Measurements from ENCODE around the gene TMEM14B.

- no peak for TF ChIP-seq CTCF (IDR thresholded peaks at IDR 0.05; ENCODE audit: extremely low read depth in 1 of 2, insufficient read depth in 1 of 2, low read depth in 1 of 2, low read length in 2 of 2)
- TF ChIP-seq POLR2A (IDR thresholded peaks at IDR 0.05; ENCODE audit: low read depth, low read length): no peak
- TF ChIP-seq JUN (IDR thresholded peaks at IDR 0.05; ENCODE audit: borderline replicate concordance, insufficient read depth, insufficient read length, low read depth): no peak
- TF ChIP-seq EZH2 (IDR thresholded peaks at IDR 0.05; ENCODE audit: borderline replicate concordance, low read depth, low read length, severe bottlenecking): no peak
- no peak for TF ChIP-seq MYC (IDR thresholded peaks at IDR 0.05; ENCODE audit: low read depth, low read length)
- TF ChIP-seq GATA2 (IDR thresholded peaks at IDR 0.05; ENCODE audit: insufficient read depth, insufficient read length, low read depth, low read length): no peak
- TF ChIP-seq POLR2AphosphoS5 (IDR thresholded peaks at IDR 0.05; ENCODE audit: insufficient read depth, low read depth, low read length): no peak
- no peak for TF ChIP-seq MAX (IDR thresholded peaks at IDR 0.05; ENCODE audit: insufficient read depth, insufficient read length)
- no peak for TF ChIP-seq FOS (IDR thresholded peaks at IDR 0.05; ENCODE audit: borderline replicate concordance, insufficient read depth, low read length)
Measured at GRCh38 chr6:10769419-10769818, 21.8 kb downstream of the TMEM14B start.
